HG03280 (cell line): ENCODE measurements around the gene TMTC1.

ENCODE experiments used
- ATAC-seq: cut with Tn5 transposase; IDR thresholded peaks from one replicate; pipeline ENCODE4 v1.9.1; 2021; ENCODE audit warnings: mild to moderate bottlenecking, moderate library complexity; ENCODE audit not compliant: unreplicated experiment

TMTC1 gene

GRCh38 chr12:29714966-29715365, 68.8 kb downstream of the TMTC1 start:
- ATAC-seq = no peak

GRCh38 chr12:29713729-29714128, 70.0 kb downstream of the TMTC1 start:
- ATAC-seq = no peak

DNA sequence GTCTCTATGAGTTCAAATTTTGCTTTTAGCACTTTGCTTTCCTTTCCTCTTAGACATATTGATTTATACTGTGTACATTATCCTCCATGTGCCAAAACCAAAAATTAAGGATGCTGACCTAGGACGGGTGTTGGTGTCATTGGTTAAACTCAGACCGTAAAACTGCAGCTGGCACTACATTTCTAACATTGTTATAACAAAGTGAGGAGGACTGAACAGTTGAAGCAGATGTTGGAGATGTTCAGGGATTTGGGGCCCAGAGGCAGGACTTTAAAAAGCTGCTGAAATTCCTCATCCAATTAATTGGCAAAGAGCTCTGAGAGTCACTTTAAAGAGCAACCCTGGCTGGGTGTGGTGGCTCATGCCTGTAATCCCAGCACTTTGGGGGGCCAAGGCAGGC, 72.4 kb downstream of the TMTC1 start:
- ATAC-seq = no peak

DNA sequence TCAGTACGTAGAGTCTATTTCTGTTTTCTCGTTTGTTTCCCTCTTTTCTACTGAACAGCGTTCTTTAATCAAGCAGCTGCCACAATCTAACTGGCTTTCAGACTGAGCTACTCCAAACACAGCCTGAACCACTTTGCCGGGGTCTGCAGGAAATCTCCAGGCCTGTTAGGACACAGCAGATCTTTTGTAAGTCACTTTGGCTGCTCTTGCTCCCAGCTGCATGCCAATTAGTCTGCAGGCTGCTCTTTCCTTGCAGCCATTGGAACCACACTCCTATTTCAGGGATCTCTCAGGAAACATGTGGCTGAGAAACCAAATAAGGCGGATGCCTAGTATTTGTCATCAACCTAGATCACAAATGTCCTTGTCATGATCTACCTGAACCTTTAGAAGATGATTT, 73.6 kb downstream of the TMTC1 start:
- ATAC-seq = no peak

GRCh38 chr12:29709496-29710040, 74.2 kb downstream of the TMTC1 start:
- no peak for ATAC-seq

DNA sequence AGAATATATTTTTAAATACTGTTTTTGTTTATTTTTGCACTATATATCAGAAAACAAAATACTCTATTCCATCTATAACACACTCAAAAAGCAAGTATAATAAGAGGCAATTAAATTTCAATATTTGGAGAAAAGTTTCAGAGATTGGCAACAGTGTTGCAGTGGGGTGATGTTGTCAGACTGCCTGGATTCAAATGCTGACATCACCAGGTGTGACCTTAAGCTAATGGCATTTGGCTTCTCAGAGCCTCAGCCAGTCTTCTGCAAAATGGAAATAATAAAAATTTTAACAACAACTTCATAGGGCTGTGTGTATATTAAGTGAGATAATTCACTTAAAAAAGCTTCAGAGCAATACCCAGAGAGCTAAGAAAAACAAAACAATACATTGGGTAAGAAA, 74.7 kb downstream of the TMTC1 start:
- ATAC-seq = no peak

DNA sequence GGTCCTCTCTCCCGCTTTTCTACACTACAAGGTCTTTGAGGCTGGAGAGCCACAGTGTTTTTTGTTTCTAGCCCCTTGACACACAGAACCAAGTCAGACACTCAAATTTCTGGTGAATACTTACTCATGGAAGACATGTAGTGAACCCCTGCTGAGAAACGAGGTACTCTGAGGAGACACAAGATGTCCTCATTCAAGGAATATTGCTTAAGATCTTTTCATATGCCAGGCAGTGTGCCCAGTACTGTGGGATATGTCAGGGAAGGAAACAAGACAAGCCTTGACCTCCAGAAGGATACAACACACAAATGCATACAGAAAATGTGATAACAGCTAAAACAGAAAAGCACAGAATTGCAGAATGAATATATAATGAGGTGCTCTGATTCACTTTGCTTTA, 75.9 kb downstream of the TMTC1 start:
- no peak for ATAC-seq

DNA sequence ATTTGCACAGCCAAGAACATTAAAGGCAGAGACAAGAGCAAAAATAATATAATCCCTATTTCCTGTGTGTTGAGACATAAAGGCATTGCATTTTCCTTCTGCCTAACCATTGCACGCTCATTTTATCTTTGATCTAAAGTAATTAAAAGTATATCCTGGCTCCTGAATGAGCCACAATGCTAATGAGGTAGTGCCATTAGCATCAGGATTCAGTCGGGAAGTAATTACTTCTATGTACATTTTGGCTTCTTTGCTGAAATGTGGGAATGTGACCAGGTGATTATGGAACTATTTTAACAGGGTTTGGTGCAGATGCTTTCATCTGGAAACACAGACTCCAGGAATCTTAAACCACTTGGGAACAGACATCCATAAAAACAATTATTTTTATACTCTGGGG, 77.4 kb downstream of the TMTC1 start:
- ATAC-seq = no peak

DNA sequence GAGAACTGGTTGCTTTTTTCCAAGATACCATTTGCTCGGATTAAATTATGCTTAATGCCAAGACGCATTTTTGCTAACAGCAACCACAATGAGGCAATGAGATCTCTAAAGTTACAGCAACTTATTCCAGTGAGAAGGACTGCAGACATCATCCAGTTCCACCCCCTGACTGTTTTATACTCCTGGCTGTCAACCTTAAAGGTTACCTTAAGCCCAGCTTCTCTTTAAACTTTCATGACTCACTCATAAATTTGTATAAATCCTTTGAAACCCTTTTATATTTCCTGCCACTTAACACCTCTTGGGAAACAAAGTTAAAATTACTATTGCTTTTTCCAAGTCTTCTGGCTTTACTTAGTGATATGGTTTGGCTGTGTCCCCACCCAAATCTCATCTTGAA, 80.2 kb downstream of the TMTC1 start:
- ATAC-seq = no peak

- ATAC-seq = no peak
Measured at GRCh38 chr12:29702972-29703371, 80.8 kb downstream of the TMTC1 start.

- no peak for ATAC-seq
Measured at GRCh38 chr12:29702222-29702621, 81.5 kb downstream of the TMTC1 start.

DNA sequence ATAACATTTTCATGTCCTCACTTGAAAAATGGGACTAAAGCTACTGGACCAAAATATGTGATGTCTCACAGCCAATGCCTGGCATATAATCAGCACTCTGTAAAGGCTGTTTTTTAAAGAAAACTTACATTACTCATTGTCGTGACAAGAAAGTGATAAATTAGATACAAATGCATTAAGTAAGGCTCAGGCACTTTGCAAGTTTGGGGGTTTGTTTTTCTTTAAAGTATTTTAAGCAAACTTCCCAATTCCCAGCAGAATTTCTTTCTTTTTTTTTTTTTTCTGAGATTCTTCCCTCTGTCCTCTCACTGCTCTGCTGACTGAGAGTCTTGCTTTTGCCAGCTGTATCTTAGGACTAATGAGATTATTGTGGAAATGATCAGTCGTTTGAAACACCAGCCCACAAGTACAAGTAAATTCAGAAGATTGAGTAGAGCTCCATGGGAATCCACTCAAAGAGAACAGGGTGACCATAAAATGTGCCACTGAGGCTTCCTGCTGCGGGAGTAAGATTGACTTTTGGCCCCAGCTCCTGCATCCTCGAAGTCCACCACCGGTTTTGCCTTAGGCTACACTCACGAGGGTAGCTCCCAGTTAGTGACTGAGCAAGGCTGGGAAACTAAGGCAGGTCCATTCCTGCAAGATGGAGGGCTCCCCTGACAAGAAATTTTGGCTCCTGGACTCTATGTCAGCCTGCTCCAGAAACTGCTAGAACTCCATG, 82.8 kb downstream of the TMTC1 start:
- ATAC-seq = no peak

DNA sequence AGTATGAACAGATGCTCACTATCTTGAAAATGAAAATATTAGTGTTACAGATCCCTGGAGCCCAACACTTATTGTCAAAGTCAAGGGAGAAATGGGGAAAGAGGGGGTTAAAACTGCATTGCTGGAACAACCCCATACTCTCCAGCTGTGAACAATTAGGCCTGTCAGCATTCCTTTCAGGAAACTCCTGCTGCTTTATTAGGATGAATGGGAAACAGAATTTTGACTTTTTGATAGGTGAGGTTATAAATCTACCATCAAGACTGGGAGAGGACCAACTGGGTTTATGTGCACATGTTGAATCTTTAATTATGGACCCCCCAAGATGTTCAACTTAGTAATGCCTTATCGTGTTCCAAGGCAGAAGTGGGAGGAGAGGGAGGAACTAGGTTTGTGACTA, 85.0 kb downstream of the TMTC1 start:
- ATAC-seq = no peak

GRCh38 chr12:29695800-29696199, 87.9 kb downstream of the TMTC1 start:
- no peak for ATAC-seq

DNA sequence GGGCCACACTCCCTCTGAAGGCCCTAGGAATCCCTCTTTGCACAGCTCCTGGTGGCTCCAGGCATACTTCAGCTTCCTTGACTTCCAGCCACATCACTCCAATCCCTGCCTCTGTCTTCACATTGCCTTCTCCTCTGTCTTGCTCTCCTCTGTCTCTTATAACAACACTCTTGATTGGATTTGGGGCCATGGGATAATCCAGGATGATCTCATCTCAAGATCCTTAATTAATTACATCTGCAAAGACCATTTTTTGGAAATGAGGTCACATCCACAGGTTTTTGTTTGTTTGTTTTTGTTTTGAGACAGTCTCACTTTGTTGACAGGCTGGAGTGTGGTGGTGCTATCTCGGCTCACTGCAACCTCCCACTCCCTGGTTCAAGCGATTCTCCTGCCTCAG, 88.7 kb downstream of the TMTC1 start:
- no peak for ATAC-seq

DNA sequence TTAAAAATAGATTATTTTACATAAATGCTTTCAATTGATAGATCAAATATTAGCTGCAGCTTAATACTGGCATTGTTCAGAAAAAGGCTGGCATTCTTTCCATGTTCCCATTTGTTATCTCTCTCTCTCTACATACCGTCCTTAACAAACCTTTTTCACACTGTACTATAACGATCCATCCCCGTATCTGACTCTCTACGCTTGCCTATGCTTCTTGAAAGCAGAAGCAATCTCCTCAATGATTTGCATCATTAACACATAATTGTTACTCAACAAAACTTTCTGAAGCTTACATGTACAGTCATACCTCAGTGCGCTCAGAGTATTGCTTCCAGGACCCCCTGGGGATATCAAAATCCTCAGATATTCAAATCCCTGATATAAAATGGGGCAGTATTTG, 89.7 kb downstream of the TMTC1 start:
- no peak for ATAC-seq

DNA sequence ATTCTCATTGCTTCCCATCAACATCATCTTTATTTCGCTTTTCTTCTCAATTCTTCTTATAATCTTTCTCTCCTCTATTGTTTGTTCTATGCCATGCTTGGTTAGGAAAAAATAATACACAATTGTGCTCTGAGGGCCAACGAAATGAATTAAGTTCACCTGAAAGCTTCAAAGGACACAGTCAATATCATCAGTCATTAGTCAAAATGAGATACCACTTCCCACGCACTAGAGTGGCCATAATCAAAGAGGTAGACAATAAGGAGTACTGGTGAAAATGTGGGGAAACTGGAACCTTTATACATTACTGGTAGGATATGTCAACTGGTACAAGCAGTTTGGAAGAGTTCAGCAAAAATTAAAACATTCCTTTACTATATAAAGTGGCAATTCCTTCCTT, 91.5 kb downstream of the TMTC1 start:
- ATAC-seq = no peak

GRCh38 chr12:29691161-29691854, 92.4 kb downstream of the TMTC1 start:
- ATAC-seq = no peak

DNA sequence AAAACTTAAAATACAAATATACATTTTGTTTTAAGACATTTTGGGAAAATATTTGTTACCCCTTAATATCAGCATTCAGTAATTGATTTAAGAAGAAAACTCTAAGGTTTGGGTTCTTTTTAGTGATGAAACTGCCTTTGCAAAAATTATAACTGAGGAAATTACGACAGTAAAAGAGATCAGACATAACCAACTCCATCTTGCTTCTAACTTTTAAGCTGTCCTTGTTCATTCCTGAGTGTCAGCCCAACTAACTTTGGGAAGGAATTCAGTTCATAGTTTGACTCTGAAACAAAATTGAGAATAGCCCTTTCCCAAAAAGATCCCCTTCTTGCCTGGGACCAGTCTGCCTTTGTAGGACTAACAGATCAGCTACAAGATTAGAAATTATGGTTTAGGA, 93.0 kb downstream of the TMTC1 start:
- ATAC-seq = no peak

DNA sequence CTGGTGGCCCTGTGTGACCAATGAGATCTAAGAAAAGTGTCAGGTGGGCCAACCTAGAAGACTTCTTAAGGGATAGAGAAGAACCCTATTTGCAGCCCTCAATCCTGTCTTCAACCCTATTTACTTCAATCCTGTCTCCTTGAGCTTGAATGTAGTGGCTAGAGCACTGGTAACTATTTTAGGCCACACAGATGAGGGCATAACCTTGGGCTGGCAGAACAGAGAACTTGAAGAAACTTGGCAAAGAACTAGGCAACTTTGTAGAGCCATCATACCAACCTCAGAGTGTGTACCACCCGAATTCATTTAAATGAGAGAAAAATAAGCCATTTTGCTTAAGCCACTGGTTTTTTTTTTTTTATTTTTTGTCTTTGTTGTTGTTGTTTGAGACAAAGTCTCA, 94.8 kb downstream of the TMTC1 start:
- no peak for ATAC-seq

DNA sequence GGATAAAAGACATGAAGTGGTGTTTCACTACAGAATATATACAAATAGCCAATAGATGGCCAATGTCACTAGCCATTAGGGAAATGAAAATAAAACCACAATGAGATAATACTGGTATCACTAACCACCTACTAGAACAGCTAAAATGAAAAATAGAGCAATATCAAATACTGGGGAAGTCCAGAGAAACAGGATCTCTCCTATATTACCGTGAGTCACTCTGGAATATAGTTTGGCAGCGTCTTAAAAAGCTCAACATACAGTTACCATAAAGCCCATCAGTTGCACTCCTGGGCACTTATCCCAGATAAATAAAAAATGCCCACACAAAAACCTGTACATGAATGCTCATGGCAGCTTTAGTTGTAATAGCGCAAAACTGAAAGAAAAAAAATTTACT, 101.7 kb downstream of the TMTC1 start:
- ATAC-seq = no peak

GRCh38 chr12:29681370-29681769, 102.4 kb downstream of the TMTC1 start:
- no peak for ATAC-seq
